ENCODE results near the gene ATG4A.

ATG4A gene

DNA sequence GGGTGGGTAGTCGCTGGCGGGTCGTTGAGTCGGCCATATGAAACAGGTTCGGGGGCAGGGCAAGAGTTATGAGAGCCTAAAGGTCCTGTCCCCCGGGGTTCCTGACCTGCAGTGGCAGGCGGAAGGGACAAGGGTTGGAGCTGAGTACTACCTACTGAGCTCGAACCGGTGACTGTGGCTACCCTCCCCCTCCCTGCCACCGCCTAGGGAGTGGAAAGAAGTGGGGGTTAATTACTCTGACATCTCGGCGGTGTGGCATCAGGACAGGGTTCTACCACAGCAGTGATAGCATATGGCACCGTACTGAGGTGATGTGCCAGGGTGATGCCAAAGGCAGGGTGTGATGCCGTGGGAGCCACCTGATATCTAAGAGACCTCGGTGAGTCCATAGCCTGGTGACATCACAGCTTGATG is 307 bp downstream of the ATG4A start:
- no peak for DNase-seq
- TF ChIP-seq, protein P1, sequence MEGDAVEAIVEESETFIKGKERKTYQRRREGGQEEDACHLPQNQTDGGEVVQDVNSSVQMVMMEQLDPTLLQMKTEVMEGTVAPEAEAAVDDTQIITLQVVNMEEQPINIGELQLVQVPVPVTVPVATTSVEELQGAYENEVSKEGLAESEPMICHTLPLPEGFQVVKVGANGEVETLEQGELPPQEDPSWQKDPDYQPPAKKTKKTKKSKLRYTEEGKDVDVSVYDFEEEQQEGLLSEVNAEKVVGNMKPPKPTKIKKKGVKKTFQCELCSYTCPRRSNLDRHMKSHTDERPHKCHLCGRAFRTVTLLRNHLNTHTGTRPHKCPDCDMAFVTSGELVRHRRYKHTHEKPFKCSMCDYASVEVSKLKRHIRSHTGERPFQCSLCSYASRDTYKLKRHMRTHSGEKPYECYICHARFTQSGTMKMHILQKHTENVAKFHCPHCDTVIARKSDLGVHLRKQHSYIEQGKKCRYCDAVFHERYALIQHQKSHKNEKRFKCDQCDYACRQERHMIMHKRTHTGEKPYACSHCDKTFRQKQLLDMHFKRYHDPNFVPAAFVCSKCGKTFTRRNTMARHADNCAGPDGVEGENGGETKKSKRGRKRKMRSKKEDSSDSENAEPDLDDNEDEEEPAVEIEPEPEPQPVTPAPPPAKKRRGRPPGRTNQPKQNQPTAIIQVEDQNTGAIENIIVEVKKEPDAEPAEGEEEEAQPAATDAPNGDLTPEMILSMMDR (IDR thresholded peaks at IDR 0.05), result no peak
- intact Hi-C loops (cut with DNase I; ENCODE audit: low total_unique reads), result no loop called here
- Histone ChIP-seq H3K27ac (peak overlapping the region; percentile 83 to 90), H3K9me3 (no peaks in the 10 kb centered on the region), H3K4me3 (peak overlapping the region; percentile 66 to 71), H3K4me1 (peaks cover 0 to 6% (median 0%) of the 10 kb centered on the region in 4 donors), H3K36me3 (peaks cover 0 to 9% (median 5%) of the 10 kb centered on the region in 3 donors), H3K27me3 (no peaks in the 10 kb centered on the region)

DNA sequence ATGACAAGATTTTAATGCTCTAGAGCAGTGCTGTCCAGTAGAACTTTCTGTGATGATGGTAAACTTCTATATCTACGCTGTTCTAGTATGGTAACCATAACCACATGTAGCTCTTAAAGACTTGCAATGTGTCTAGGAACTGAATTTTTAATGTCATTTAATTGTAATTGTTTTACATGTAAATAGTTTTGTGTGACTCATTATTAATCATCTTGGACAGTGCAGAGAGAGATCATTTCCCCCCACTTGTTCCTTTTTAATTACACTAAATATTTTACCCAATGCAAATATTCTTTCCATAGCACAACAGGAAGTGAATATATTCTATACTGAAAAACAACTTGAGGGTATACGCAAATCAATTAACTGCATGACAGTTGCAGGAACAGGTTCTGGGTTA is 5.8 kb downstream of the ATG4A start:
- TF ChIP-seq, protein P1 (IDR thresholded peaks at IDR 0.05), result no peak
- H3K4me1 ChIP-seq, result no peaks in the 10 kb centered on the region
- DNase-seq, result no peak
- H3K9me3 ChIP-seq, result no peaks in the 10 kb centered on the region
- H3K36me3 ChIP-seq, result no peaks in the 10 kb centered on the region
- H3K27ac ChIP-seq, result no peak overlapping the region
- no peaks in the 10 kb centered on the region for H3K27me3 ChIP-seq
- intact Hi-C loops (cut with DNase I; ENCODE audit: low total_unique reads), result no loop called here
- no peak overlapping the region for H3K4me3 ChIP-seq

DNA sequence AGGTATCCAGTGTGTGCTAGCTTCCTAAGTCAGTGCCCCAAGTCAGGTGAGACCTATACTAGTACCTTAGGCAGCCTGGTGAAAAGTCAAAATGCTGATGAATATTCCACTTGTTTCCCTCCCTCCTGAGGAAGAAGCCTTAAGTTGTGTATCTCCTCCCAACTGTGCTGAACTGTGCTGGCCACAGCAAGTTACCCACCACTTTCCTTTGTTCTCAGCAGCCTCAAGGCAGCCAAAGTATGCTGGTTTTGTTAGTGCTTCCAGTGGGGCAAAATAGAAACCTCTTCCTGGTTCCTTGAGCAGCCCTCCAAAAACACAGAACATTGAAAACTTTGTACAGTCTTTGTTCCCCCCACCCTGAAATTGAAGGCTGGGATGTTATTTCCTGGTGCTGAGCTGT is 13.9 kb downstream of the ATG4A start:
- H3K4me1 ChIP-seq, result no peaks in the 10 kb centered on the region
- TF ChIP-seq, protein P1 (IDR thresholded peaks at IDR 0.05), result no peak
- DNase-seq, result no peak
- no peak overlapping the region for H3K4me3 ChIP-seq
- peaks cover 0 to 5% (median 0%) of the 10 kb centered on the region in 3 donors for H3K9me3 ChIP-seq
- no peaks in the 10 kb centered on the region for H3K36me3 ChIP-seq
- no peak overlapping the region for H3K27ac ChIP-seq
- no peaks in the 10 kb centered on the region for H3K27me3 ChIP-seq
- intact Hi-C loops (cut with DNase I; ENCODE audit: low total_unique reads), result no loop called here

DNA sequence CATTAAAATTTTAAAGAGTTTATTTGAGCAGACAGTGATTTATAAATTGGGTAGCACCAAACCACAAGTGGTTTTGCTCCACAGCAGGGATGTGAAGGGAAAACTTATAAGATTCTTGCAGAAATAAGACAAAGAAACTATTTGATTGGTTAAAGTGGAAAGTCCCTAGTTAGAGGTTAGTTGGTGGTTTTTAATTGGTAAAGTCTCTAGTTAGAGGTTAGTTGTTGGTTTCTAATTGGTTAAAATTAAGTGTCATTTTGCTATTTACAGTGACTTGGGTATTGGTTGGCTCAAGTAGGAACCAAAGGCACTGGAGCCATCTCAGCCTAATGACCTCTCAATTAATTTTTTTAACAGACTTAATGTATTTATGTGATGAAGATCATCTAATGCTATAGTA is 23.0 kb downstream of the ATG4A start:
- H3K27me3 ChIP-seq, result no peaks in the 10 kb centered on the region
- intact Hi-C loops (cut with DNase I; ENCODE audit: low total_unique reads), result no loop called here

DNA sequence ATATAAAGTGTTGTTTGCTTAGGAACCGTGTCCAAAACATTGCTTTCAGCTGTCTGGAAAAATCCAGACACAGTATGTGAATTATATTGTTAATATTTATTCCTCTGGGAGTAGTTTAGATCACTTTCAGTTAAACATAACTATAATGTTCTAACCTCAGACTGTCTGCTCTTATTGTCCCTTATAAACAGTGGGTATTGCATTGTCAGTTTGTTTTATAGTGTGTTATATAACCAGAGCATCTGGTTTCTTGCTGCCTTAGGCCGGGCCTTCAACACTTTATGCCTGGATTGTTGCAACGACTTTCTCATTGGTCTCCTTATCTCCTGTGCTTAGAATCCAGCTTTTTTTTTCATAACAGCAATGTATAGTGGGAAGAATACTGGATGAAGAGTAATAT is 26.4 kb downstream of the ATG4A start:
- Histone ChIP-seq H3K27ac (no peak overlapping the region), H3K27me3 (no peaks in the 10 kb centered on the region), H3K4me3 (no peak overlapping the region), H3K36me3 (no peaks in the 10 kb centered on the region), H3K4me1 (peaks cover 0 to 11% (median 0%) of the 10 kb centered on the region in 4 donors), H3K9me3 (no peaks in the 10 kb centered on the region)
- intact Hi-C loops (cut with DNase I; ENCODE audit: low total_unique reads), result no loop called here
- DNase-seq, result no peak
- TF ChIP-seq, protein P1 (IDR thresholded peaks at IDR 0.05), result no peak

More for the DNA sequence above, 23.0 kb downstream of the ATG4A start:
- Histone ChIP-seq H3K4me1 (no peaks in the 10 kb centered on the region), H3K9me3 (no peaks in the 10 kb centered on the region), H3K4me3 (no peak overlapping the region), H3K36me3 (no peaks in the 10 kb centered on the region), H3K27ac (no peak overlapping the region)
- no peak for DNase-seq
- TF ChIP-seq, protein P1 (IDR thresholded peaks at IDR 0.05), result no peak

DNA sequence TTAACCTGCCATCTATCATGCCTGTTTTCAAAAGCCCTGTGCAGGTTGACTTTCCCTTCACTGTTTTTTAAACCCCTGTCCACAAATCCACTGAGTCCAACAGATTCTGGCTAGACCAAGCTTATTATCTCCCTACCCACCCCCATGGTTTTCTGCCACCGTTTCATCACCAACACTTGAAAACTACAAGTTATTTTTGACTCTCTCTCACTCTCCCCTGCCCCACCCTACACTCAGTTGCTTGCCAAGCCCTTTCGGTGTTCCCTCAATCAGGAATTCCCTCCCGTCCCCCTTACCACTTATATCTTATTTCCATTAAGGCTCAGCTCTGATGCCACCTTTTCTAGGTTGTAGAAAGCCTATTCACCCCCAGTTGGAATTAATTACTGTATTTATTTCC is 29.7 kb downstream of the ATG4A start:
- no peak overlapping the region for H3K4me3 ChIP-seq
- DNase-seq, result no peak
- TF ChIP-seq, protein P1 (IDR thresholded peaks at IDR 0.05), result no peak
- H3K4me1 ChIP-seq, result peaks cover 0 to 11% (median 0%) of the 10 kb centered on the region in 4 donors
- intact Hi-C loops (cut with DNase I; ENCODE audit: low total_unique reads), result no loop called here
- H3K27ac ChIP-seq, result no peak overlapping the region
- H3K36me3 ChIP-seq, result no peaks in the 10 kb centered on the region
- no peaks in the 10 kb centered on the region for H3K27me3 ChIP-seq
- no peaks in the 10 kb centered on the region for H3K9me3 ChIP-seq
